Lung microvascular endothelial cell (primary cell): Measurements from ENCODE around the gene ZNF615. TPM values are rescaled to one million over a fixed set of nuclear protein-coding genes. Genes with fewer than 3 reads are reported as not detected.
"Not testable (repeated sequence)": the region's sequence is repeated elsewhere in the genome, so short reads cannot be mapped to it uniquely, and the experiment has no call there.

ENCODE experiments used
- DNase-seq, 2 donors: peaks; one replicate each; pipeline versions ENCODE4 v3.0.0 to v3.0.0-alpha.2; 2010; ENCODE audit warnings: low read depth in 2 of 2
- total RNA-seq: library from RNA; depleted of rRNA; stranded (reverse); fragments of >200 nt; gene quantifications from 2 replicates; pipeline ENCODE4 v1.2.1, GENCODE V29; 2014

Gene ZNF615
- total RNA-seq, 1 donor from 2014 or later: 7.7 TPM

- DNase-seq: no peak
Measured at GRCh38 chr19:51980116-51980736, 27.8 kb downstream of the ZNF615 start.

- no peak for DNase-seq
Measured at GRCh38 chr19:51978882-51979281, 29.1 kb downstream of the ZNF615 start.

GRCh38 chr19:51977346-51977745 is 30.7 kb downstream of the ZNF615 start:
- DNase-seq: no peak

- DNase-seq: no peak
Measured at GRCh38 chr19:51976852-51977251, 31.2 kb downstream of the ZNF615 start.

- not testable (repeated sequence) for DNase-seq
Measured at GRCh38 chr19:51975787-51976186, 32.2 kb downstream of the ZNF615 start.

- peak; percentile 17 to 20 for DNase-seq
Measured at GRCh38 chr19:51971624-51972023, 36.4 kb downstream of the ZNF615 start.

GRCh38 chr19:51970718-51971117 is 37.3 kb downstream of the ZNF615 start:
- DNase-seq: no peak

GRCh38 chr19:51965583-51965982 is 42.4 kb downstream of the ZNF615 start:
- DNase-seq: no peak

GRCh38 chr19:51960621-51961233 is 47.3 kb downstream of the ZNF615 start:
- DNase-seq: not testable (repeated sequence)

GRCh38 chr19:51959791-51960190 is 48.2 kb downstream of the ZNF615 start:
- no peak for DNase-seq

GRCh38 chr19:51957846-51958245 is 50.2 kb downstream of the ZNF615 start:
- DNase-seq: not testable (repeated sequence)

- DNase-seq: no peak
Measured at GRCh38 chr19:51948975-51949374, 59.0 kb downstream of the ZNF615 start.

GRCh38 chr19:51946602-51947001 is 61.4 kb downstream of the ZNF615 start:
- no peak for DNase-seq

GRCh38 chr19:51944798-51945552 is 63.0 kb downstream of the ZNF615 start:
- DNase-seq: no peak

Other genes starting within 250 kb of the ZNF615 start
- gene FPR2, start 247.0 kb downstream of the ZNF615 start, total RNA-seq: not detected in 2 replicates
- under 0.01 TPM in 2 replicates for gene FPR3, start 213.1 kb downstream of the ZNF615 start, total RNA-seq
- 1.3 and 2.6 TPM in 2 replicates for gene ZNF577, start 120.3 kb downstream of the ZNF615 start, total RNA-seq
- 5.2 and 8.7 TPM in 2 replicates for gene ZNF649, start 103.2 kb downstream of the ZNF615 start, total RNA-seq
- gene ZNF613, start 80.7 kb downstream of the ZNF615 start, total RNA-seq: 6.8 and 8.9 TPM in 2 replicates
- 6.5 and 9.9 TPM in 2 replicates for gene ZNF350, start 21.4 kb downstream of the ZNF615 start, total RNA-seq
- 7.0 and 7.5 TPM in 2 replicates for gene ZNF614, start 20.2 kb upstream of the ZNF615 start, total RNA-seq
- gene ZNF432, start 40.6 kb upstream of the ZNF615 start, total RNA-seq: 3.5 and 5.2 TPM in 2 replicates
- 6.1 and 12.9 TPM in 2 replicates for gene ZNF841, start 87.6 kb upstream of the ZNF615 start, total RNA-seq
- 5.0 and 5.6 TPM in 2 replicates for gene ZNF616, start 131.7 kb upstream of the ZNF615 start, total RNA-seq
- 6.1 and 7.7 TPM in 2 replicates for gene ZNF836, start 163.4 kb upstream of the ZNF615 start, total RNA-seq
- 85.4 and 89.1 TPM in 2 replicates for gene PPP2R1A, start 181.8 kb upstream of the ZNF615 start, total RNA-seq